LNCaP clone FGC (cell line): ENCODE results near the gene NUP210.

Experiments used
- DNase-seq: peaks from one replicate; pipeline ENCODE4 v3.0.0-alpha.2; 2011; ENCODE audit warnings: low read depth
- H3K4me3 ChIP-seq: 2 replicates; pipeline ENCODE4 v1.5.1; 2011; ENCODE audit warnings: mild to moderate bottlenecking, low read depth, low read length, control low read depth
- TF ChIP-seq, protein P1 (sequence below): IDR thresholded peaks from 2 replicates; pipeline ENCODE4 v1.5.1; 2012; ENCODE audit warnings: mild to moderate bottlenecking; ENCODE audit not compliant: control insufficient read depth, insufficient read depth; ENCODE audit errors: extremely low read depth

Gene NUP210

GRCh38 chr3:13343601-13344000, 76.5 kb downstream of the NUP210 start:
- no peak for DNase-seq
- H3K4me3 ChIP-seq = no peak overlapping the region
- TF ChIP-seq, protein P1, sequence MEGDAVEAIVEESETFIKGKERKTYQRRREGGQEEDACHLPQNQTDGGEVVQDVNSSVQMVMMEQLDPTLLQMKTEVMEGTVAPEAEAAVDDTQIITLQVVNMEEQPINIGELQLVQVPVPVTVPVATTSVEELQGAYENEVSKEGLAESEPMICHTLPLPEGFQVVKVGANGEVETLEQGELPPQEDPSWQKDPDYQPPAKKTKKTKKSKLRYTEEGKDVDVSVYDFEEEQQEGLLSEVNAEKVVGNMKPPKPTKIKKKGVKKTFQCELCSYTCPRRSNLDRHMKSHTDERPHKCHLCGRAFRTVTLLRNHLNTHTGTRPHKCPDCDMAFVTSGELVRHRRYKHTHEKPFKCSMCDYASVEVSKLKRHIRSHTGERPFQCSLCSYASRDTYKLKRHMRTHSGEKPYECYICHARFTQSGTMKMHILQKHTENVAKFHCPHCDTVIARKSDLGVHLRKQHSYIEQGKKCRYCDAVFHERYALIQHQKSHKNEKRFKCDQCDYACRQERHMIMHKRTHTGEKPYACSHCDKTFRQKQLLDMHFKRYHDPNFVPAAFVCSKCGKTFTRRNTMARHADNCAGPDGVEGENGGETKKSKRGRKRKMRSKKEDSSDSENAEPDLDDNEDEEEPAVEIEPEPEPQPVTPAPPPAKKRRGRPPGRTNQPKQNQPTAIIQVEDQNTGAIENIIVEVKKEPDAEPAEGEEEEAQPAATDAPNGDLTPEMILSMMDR = no peak

- TF ChIP-seq, protein P1 = no peak
- DNase-seq = no peak
- H3K4me3 ChIP-seq = no peak overlapping the region
Measured at GRCh38 chr3:13341229-13341905, 78.8 kb downstream of the NUP210 start.

GRCh38 chr3:13339833-13340232, 80.3 kb downstream of the NUP210 start:
- no peak overlapping the region for H3K4me3 ChIP-seq
- DNase-seq = no peak
- TF ChIP-seq, protein P1 = no peak

GRCh38 chr3:13338996-13339395, 81.1 kb downstream of the NUP210 start:
- H3K4me3 ChIP-seq = no peak overlapping the region
- DNase-seq = no peak
- TF ChIP-seq, protein P1 = no peak

GRCh38 chr3:13338231-13338630, 81.9 kb downstream of the NUP210 start:
- TF ChIP-seq, protein P1 = no peak
- H3K4me3 ChIP-seq = no peak overlapping the region
- DNase-seq = no peak

DNA sequence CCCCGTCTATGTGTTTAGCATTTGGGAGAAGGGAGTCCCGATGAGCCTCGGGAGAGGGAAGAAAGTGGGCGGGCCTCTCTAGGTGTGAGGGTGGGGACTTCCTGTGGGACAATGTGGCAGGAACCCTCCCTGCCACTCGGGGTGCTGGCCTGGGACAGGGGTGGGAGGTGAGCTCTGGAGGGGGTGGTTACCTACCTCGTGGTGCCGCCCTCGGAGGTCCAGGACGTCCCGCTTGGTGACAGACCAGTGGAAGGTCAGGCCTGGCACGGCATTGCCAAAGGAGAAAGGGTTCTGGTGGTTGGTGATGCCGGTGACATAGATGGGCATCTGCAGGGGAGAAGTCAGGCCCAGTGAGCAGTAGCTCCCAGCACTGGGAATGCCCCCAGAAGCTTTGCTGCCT, 83.5 kb downstream of the NUP210 start:
- TF ChIP-seq, protein P1 = no peak
- no peak for DNase-seq

GRCh38 chr3:13335503-13335902, 84.6 kb downstream of the NUP210 start:
- TF ChIP-seq, protein P1 = no peak
- DNase-seq = no peak
- no peak overlapping the region for H3K4me3 ChIP-seq

More for the DNA sequence above, 83.5 kb downstream of the NUP210 start:
- H3K4me3 ChIP-seq = no peak overlapping the region
